ENCODE data around the gene USP22.

Gene USP22

DNA sequence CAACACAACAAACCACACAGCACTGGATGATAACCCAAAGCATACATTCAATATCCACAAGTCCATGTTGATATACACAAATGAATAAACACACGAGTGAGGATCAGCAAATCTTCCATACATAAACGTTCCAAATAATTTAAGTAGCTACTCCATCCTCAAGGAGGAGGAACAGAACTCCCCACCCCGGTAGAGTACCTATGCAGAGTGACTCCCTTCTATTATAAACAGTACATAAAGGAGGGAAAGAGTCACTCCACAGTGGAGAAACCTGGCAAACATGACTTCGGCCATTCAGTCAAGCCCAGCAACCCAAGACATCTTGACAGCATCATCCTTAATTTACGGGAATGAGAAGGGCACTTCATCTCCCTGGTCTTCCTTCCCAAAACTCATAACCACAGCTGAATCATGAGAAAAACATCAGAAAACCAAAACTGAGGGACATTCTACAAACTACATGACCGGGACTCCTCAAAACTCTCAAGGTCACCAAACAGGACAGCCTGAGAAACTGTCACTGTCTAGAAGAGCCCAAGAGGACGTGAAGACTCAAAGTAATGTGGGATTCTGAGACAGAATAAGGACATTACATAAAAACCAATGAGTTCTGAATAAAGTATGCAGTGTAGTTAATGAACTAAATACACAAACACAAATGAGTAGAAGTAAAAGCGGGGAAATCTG is 5.6 kb downstream of the USP22 start:
- Mint-ChIP-seq H3K36me3 (peaks cover 4% of the 10 kb centered on the region), H3K9me3 (no peaks in the 10 kb centered on the region), H3K4me3 (peak overlapping the region; percentile 14), H3K4me1 (peaks cover 48% of the 10 kb centered on the region), H3K27ac (peak overlapping the region; percentile 6), H3K27me3 (no peaks in the 10 kb centered on the region)
- DNase-seq (ENCODE audit: low spot score in 2 of 2) (no peak), ATAC-seq (ENCODE audit: low read depth) (no peak)

- DNase-seq (ENCODE audit: low spot score in 2 of 2) (no peak), ATAC-seq (ENCODE audit: low read depth) (peak; percentile 32)
- H3K9me3 Mint-ChIP-seq: no peaks in the 10 kb centered on the region
- H3K27me3 Mint-ChIP-seq: no peaks in the 10 kb centered on the region
- peaks cover 4% of the 10 kb centered on the region for H3K36me3 Mint-ChIP-seq
- H3K27ac Mint-ChIP-seq: peak overlapping the region; percentile 45
- H3K4me1 Mint-ChIP-seq: peaks cover 55% of the 10 kb centered on the region
- H3K4me3 Mint-ChIP-seq: peak overlapping the region; percentile 61
Observed at GRCh38 chr17:21036361-21036881, 6.4 kb downstream of the USP22 start.

GRCh38 chr17:21035406-21035805 is 7.4 kb downstream of the USP22 start:
- peaks cover 53% of the 10 kb centered on the region for H3K4me1 Mint-ChIP-seq
- peak overlapping the region; percentile 84 for H3K4me3 Mint-ChIP-seq
- peaks cover 4% of the 10 kb centered on the region for H3K36me3 Mint-ChIP-seq
- no peak for ATAC-seq (ENCODE audit: low read depth)
- H3K9me3 Mint-ChIP-seq: no peaks in the 10 kb centered on the region
- no peak for DNase-seq (ENCODE audit: low spot score in 2 of 2)
- peak overlapping the region; percentile 92 for H3K27ac Mint-ChIP-seq
- no peaks in the 10 kb centered on the region for H3K27me3 Mint-ChIP-seq

GRCh38 chr17:21034340-21035235 is 8.2 kb downstream of the USP22 start:
- DNase-seq (ENCODE audit: low spot score in 2 of 2): no peak
- Mint-ChIP-seq H3K4me1 (peaks cover 56% of the 10 kb centered on the region), H3K27ac (peak overlapping the region; percentile 92), H3K9me3 (no peaks in the 10 kb centered on the region), H3K36me3 (peaks cover 4% of the 10 kb centered on the region), H3K27me3 (no peaks in the 10 kb centered on the region), H3K4me3 (peak overlapping the region; percentile 84)
- peak; percentile 90 for ATAC-seq (ENCODE audit: low read depth)

DNA sequence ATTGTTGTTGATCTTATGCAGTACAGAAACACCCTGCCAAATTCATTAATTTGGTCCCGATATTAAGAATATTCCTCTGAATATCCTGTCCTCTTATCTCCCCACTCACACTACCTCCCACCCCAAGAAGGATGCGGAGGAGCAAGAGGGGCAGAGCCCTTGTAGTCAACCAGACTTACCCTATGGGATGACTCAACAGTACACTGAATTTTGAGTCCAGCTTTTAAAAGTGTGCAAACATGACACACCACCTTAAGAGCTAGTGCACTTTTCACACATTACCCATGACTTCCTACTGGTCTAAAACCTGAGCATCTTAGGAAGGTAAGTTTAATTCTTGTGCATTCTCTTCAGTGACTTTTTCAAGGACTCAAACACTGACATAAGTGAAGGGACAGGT is 9.5 kb downstream of the USP22 start:
- peaks cover 67% of the 10 kb centered on the region for H3K4me1 Mint-ChIP-seq
- no peak overlapping the region for H3K27ac Mint-ChIP-seq
- H3K9me3 Mint-ChIP-seq: no peaks in the 10 kb centered on the region
- peak overlapping the region; percentile 14 for H3K4me3 Mint-ChIP-seq
- H3K36me3 Mint-ChIP-seq: peaks cover 5% of the 10 kb centered on the region
- H3K27me3 Mint-ChIP-seq: no peaks in the 10 kb centered on the region
- DNase-seq (ENCODE audit: low spot score in 2 of 2): no peak
- no peak for ATAC-seq (ENCODE audit: low read depth)

DNA sequence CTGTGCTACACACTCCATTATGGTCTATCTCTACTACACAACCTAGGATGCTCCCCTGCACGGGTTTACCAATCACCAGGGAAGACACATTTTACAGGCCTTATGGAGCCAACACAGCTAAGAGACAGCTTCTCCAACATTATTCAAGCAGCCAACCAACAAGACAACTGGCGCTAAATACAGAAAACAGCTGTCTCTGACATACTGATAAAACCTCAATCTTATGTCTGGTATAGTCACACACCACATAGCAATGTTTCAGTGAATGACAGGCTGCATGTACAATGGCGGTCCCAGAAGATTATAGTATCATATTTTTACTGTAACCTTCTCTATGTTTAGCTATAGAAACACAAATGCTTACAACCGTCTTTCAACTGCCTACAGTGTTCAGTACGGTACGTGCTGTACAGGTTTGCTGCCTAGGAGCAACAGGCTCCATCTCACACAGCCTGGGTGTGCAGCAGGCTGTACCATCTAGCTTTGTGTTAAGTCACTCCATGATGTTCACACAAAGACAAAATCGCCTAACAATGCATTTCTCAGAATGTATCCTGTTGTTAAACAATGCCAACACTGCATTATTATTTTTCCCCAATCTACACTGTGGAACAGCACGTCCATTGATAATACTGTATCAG is 10.9 kb downstream of the USP22 start:
- ATAC-seq (ENCODE audit: low read depth): no peak
- no peaks in the 10 kb centered on the region for H3K9me3 Mint-ChIP-seq
- H3K4me3 Mint-ChIP-seq: no peak overlapping the region
- H3K27ac Mint-ChIP-seq: no peak overlapping the region
- no peak for DNase-seq (ENCODE audit: low spot score in 2 of 2)
- H3K4me1 Mint-ChIP-seq: peaks cover 62% of the 10 kb centered on the region
- peaks cover 11% of the 10 kb centered on the region for H3K36me3 Mint-ChIP-seq
- H3K27me3 Mint-ChIP-seq: no peaks in the 10 kb centered on the region

GRCh38 chr17:21030375-21030774 is 12.4 kb downstream of the USP22 start:
- no peaks in the 10 kb centered on the region for H3K9me3 Mint-ChIP-seq
- ATAC-seq (ENCODE audit: low read depth) (no peak), DNase-seq (ENCODE audit: low spot score in 2 of 2) (no peak)
- no peak overlapping the region for H3K27ac Mint-ChIP-seq
- H3K36me3 Mint-ChIP-seq: peaks cover 11% of the 10 kb centered on the region
- no peaks in the 10 kb centered on the region for H3K27me3 Mint-ChIP-seq
- peaks cover 53% of the 10 kb centered on the region for H3K4me1 Mint-ChIP-seq
- H3K4me3 Mint-ChIP-seq: no peak overlapping the region

- no peak overlapping the region for H3K4me3 Mint-ChIP-seq
- ATAC-seq (ENCODE audit: low read depth) (no peak), DNase-seq (ENCODE audit: low spot score in 2 of 2) (no peak)
- H3K27ac Mint-ChIP-seq: no peak overlapping the region
- no peaks in the 10 kb centered on the region for H3K27me3 Mint-ChIP-seq
- peaks cover 51% of the 10 kb centered on the region for H3K4me1 Mint-ChIP-seq
- H3K9me3 Mint-ChIP-seq: no peaks in the 10 kb centered on the region
- H3K36me3 Mint-ChIP-seq: peaks cover 14% of the 10 kb centered on the region
Observed at GRCh38 chr17:21029515-21029914, 13.3 kb downstream of the USP22 start.

- peak overlapping the region; percentile 87 for H3K27ac Mint-ChIP-seq
- ATAC-seq (ENCODE audit: low read depth) (no peak), DNase-seq (ENCODE audit: low spot score in 2 of 2) (no peak)
- peaks cover 51% of the 10 kb centered on the region for H3K4me1 Mint-ChIP-seq
- H3K27me3 Mint-ChIP-seq: no peaks in the 10 kb centered on the region
- no peaks in the 10 kb centered on the region for H3K9me3 Mint-ChIP-seq
- peaks cover 18% of the 10 kb centered on the region for H3K36me3 Mint-ChIP-seq
- no peak overlapping the region for H3K4me3 Mint-ChIP-seq
Observed at GRCh38 chr17:21029036-21029435, 13.8 kb downstream of the USP22 start.

- H3K27ac Mint-ChIP-seq: peak overlapping the region; percentile 87
- H3K9me3 Mint-ChIP-seq: no peaks in the 10 kb centered on the region
- DNase-seq (ENCODE audit: low spot score in 2 of 2) (no peak), ATAC-seq (ENCODE audit: low read depth) (no peak)
- peaks cover 21% of the 10 kb centered on the region for H3K36me3 Mint-ChIP-seq
- H3K4me1 Mint-ChIP-seq: peaks cover 50% of the 10 kb centered on the region
- no peak overlapping the region for H3K4me3 Mint-ChIP-seq
- H3K27me3 Mint-ChIP-seq: no peaks in the 10 kb centered on the region
Observed at GRCh38 chr17:21028192-21028591, 14.6 kb downstream of the USP22 start.

- Mint-ChIP-seq H3K4me3 (no peak overlapping the region), H3K27me3 (no peaks in the 10 kb centered on the region), H3K4me1 (peaks cover 50% of the 10 kb centered on the region), H3K9me3 (no peaks in the 10 kb centered on the region), H3K27ac (no peak overlapping the region), H3K36me3 (peaks cover 25% of the 10 kb centered on the region)
- ATAC-seq (ENCODE audit: low read depth) (no peak), DNase-seq (ENCODE audit: low spot score in 2 of 2) (no peak)
Observed at GRCh38 chr17:21027031-21027430, 15.8 kb downstream of the USP22 start.

DNA sequence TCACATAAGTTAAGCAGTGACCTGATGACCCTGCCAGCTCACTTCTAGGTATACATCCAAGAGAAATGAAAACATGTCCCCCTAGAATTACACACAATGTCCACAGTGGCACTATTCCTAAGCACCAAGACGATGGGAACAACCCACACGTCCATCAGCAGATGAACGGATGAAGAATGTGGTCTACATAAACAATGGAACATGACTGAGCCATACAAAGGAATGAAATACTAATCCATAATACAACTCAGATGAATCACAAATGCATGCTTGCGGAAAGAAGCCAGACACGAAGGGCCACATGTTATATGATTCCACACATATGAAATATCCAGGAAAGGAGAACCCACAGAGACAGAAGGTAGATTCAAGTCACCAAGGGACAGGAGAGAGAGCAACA is 17.4 kb downstream of the USP22 start:
- DNase-seq (ENCODE audit: low spot score in 2 of 2): no peak
- Mint-ChIP-seq H3K9me3 (no peaks in the 10 kb centered on the region), H3K27ac (peak overlapping the region; percentile 54), H3K27me3 (no peaks in the 10 kb centered on the region), H3K4me3 (no peak overlapping the region), H3K4me1 (peaks cover 55% of the 10 kb centered on the region), H3K36me3 (peaks cover 26% of the 10 kb centered on the region)
- ATAC-seq (ENCODE audit: low read depth): no peak

DNA sequence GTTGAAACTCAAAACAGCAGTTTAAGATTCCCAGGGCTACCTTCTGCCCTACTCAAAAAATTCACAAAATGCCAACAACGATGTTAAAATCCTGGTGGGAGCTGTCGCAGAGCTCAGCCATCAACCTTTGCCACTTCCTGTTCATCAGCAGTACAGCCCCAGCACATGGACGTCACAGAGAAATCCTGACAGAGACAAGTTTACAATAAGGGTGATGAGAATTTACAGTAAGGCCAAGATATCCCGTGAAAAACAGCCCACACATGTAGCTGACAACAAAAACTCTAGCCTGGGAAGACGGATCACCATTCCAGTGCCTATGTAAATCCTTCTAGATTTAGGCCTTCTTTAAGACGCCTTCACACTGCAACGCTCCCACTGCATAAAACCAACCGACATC is 18.8 kb downstream of the USP22 start:
- DNase-seq (ENCODE audit: low spot score in 2 of 2) (no peak), ATAC-seq (ENCODE audit: low read depth) (no peak)
- peaks cover 46% of the 10 kb centered on the region for H3K4me1 Mint-ChIP-seq
- peak overlapping the region; percentile 54 for H3K27ac Mint-ChIP-seq
- H3K36me3 Mint-ChIP-seq: peaks cover 33% of the 10 kb centered on the region
- H3K27me3 Mint-ChIP-seq: no peaks in the 10 kb centered on the region
- H3K9me3 Mint-ChIP-seq: no peaks in the 10 kb centered on the region
- no peak overlapping the region for H3K4me3 Mint-ChIP-seq

DNA sequence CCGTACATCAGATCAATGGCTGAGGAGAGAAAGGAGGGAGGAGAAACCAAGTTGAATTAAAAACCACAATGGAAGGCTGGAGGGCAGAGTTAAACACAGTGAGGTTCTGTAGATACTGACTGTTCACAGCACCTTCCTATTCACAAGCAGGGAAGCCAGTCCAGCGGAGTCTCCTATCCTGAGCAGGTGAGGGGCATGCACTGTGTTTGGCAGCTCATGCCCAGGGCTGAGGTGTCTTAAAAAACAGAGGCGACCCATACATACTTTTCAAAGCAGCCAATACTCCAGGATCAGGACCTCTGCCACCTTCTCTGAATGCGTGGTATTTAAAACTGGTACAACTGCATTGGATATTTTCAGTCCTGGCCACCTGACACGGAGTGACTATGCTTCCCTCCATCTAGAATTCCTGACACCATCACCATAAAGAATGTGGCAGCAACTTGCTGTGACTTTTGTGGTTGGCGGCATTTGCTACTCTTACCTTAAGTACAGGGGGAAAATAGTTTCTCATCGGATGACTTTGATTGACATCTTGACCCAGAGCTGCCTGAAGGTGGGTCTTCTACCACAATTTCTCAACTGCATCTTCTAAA is 21.5 kb downstream of the USP22 start:
- Mint-ChIP-seq H3K27me3 (no peaks in the 10 kb centered on the region), H3K36me3 (peaks cover 42% of the 10 kb centered on the region), H3K27ac (peak overlapping the region; percentile 84), H3K4me1 (peaks cover 38% of the 10 kb centered on the region), H3K4me3 (no peak overlapping the region), H3K9me3 (no peaks in the 10 kb centered on the region)
- DNase-seq (ENCODE audit: low spot score in 2 of 2) (no peak), ATAC-seq (ENCODE audit: low read depth) (no peak)
